ENCODE data around the gene CLIC5.

The CLIC5 gene

DNA sequence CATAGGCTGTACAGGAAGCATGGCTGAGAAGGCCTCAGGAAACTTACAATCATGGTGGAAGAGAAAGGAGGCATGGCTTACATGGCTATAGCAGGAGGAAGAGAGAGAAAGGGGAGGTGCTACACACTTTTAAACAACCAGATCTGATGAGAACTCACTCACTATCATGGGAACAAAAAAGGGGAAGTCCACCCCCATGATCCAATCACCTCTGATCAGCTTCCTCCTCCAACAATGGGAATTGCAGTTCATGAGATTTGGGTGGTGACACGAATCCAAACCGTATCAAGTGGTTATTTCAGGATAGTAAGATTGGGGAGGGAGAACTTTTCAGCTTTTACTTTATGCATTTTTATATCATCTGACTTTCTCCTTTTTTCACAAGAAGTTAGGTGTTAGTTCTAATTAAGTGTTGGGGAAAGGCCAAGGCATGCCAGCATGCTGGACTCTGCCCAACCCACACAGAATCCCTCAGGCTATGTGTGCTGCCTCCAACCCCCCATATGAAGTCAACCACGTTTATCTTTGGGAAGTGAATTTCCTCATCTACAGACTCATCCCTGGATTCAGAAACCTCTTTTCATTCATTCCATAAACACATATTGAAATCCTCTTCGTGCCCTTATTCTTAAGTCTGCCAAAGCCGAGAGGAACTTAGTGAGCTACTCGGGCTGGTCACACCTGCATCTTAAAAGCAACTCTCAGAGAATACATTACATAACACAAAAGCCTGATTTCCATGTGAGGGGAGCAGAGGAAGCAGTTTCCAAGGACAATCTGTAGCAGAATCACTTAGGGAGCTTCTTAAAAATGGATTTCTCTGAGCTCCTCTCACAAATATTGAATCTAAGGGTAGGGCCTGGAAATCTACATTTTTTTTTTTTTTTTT is 16.7 kb upstream of the CLIC5 start:
- TF ChIP-seq, protein P1, sequence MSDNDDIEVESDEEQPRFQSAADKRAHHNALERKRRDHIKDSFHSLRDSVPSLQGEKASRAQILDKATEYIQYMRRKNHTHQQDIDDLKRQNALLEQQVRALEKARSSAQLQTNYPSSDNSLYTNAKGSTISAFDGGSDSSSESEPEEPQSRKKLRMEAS (IDR thresholded peaks at IDR 0.05), result no peak

DNA sequence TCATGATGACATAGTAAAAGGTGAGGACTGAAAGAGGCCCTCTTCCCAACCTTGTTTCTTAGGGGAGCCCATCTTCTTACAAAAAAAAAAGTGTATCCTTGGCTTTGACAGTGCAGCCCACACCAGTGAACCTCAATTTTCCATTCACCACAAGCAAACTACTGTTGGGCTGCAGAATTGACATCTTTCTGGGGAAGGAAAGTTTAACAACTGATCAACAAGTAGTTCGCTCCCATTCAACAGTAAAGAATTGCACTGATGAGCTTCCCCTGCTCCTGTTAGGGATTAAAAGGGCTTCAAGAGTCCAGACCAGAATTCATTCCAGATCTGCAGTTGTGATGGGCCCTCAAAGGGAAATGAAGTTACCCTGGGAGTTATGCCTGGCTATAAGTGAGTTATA is 13.9 kb upstream of the CLIC5 start:
- TF ChIP-seq YY1 (IDR thresholded peaks at IDR 0.05; ENCODE audit: low read depth) (no peak), FOXM1 (IDR thresholded peaks at IDR 0.05; ENCODE audit: borderline replicate concordance, low read depth) (no peak), ZBTB7A (IDR thresholded peaks at IDR 0.05; ENCODE audit: low read depth) (no peak), EP300 (IDR thresholded peaks at IDR 0.05; ENCODE audit: borderline replicate concordance) (no peak), RAD21 (IDR thresholded peaks at IDR 0.05; ENCODE audit: low read depth) (no peak), CEBPB (IDR thresholded peaks at IDR 0.05) (no peak), CREB1 (IDR thresholded peaks at IDR 0.05; ENCODE audit: low read depth) (no peak), TEAD4 (IDR thresholded peaks at IDR 0.05) (no peak), NFIC (IDR thresholded peaks at IDR 0.05) (no peak), TAF1 (IDR thresholded peaks at IDR 0.05; ENCODE audit: low read depth) (no peak), TCF12 (IDR thresholded peaks at IDR 0.05; ENCODE audit: low read depth) (no peak), EGR1 (IDR thresholded peaks at IDR 0.05) (no peak)
- TF ChIP-seq, protein P2, sequence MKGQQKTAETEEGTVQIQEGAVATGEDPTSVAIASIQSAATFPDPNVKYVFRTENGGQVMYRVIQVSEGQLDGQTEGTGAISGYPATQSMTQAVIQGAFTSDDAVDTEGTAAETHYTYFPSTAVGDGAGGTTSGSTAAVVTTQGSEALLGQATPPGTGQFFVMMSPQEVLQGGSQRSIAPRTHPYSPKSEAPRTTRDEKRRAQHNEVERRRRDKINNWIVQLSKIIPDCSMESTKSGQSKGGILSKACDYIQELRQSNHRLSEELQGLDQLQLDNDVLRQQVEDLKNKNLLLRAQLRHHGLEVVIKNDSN (IDR thresholded peaks at IDR 0.05), result no peak
- TF ChIP-seq, protein P1 (IDR thresholded peaks at IDR 0.05), result no peak

DNA sequence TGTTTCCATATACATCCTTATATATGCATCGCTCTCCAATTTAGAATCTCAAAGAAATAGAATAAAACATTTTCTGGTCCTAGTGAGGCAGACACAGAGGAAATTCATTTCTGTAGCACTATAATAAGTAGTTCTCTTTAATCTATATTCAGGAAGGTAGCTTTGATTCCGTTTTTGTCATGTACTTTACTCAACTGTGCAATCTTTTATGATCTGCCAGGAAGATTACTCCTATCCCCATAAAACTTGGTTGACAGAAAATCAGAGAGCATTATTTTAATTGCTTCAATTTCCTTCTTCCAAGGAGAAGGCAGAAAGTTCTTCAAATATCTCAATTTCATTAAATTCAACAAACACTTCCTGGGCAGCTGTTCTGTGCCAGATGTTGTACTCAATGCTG is 10.6 kb upstream of the CLIC5 start:
- TF ChIP-seq EP300 (IDR thresholded peaks at IDR 0.05; ENCODE audit: borderline replicate concordance), result no peak
- TF ChIP-seq, protein P1 (IDR thresholded peaks at IDR 0.05), result no peak
- TF ChIP-seq, protein P2 (IDR thresholded peaks at IDR 0.05), result no peak
- TF ChIP-seq FOXM1 (IDR thresholded peaks at IDR 0.05; ENCODE audit: borderline replicate concordance, low read depth), result no peak
- no peak for TF ChIP-seq ZBTB7A (IDR thresholded peaks at IDR 0.05; ENCODE audit: low read depth)
- TF ChIP-seq EGR1 (IDR thresholded peaks at IDR 0.05), result no peak
- TF ChIP-seq YY1 (IDR thresholded peaks at IDR 0.05; ENCODE audit: low read depth), result no peak
- TF ChIP-seq CREB1 (IDR thresholded peaks at IDR 0.05; ENCODE audit: low read depth), result no peak
- no peak for TF ChIP-seq TEAD4 (IDR thresholded peaks at IDR 0.05)
- TF ChIP-seq, protein P3, sequence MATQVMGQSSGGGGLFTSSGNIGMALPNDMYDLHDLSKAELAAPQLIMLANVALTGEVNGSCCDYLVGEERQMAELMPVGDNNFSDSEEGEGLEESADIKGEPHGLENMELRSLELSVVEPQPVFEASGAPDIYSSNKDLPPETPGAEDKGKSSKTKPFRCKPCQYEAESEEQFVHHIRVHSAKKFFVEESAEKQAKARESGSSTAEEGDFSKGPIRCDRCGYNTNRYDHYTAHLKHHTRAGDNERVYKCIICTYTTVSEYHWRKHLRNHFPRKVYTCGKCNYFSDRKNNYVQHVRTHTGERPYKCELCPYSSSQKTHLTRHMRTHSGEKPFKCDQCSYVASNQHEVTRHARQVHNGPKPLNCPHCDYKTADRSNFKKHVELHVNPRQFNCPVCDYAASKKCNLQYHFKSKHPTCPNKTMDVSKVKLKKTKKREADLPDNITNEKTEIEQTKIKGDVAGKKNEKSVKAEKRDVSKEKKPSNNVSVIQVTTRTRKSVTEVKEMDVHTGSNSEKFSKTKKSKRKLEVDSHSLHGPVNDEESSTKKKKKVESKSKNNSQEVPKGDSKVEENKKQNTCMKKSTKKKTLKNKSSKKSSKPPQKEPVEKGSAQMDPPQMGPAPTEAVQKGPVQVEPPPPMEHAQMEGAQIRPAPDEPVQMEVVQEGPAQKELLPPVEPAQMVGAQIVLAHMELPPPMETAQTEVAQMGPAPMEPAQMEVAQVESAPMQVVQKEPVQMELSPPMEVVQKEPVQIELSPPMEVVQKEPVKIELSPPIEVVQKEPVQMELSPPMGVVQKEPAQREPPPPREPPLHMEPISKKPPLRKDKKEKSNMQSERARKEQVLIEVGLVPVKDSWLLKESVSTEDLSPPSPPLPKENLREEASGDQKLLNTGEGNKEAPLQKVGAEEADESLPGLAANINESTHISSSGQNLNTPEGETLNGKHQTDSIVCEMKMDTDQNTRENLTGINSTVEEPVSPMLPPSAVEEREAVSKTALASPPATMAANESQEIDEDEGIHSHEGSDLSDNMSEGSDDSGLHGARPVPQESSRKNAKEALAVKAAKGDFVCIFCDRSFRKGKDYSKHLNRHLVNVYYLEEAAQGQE (IDR thresholded peaks at IDR 0.05; ENCODE audit: low read depth), result no peak
- no peak for TF ChIP-seq TCF12 (IDR thresholded peaks at IDR 0.05; ENCODE audit: low read depth)
- TF ChIP-seq RAD21 (IDR thresholded peaks at IDR 0.05; ENCODE audit: low read depth), result no peak
- TF ChIP-seq NFIC (IDR thresholded peaks at IDR 0.05), result no peak
- TF ChIP-seq CEBPB (IDR thresholded peaks at IDR 0.05), result no peak
- TF ChIP-seq TAF1 (IDR thresholded peaks at IDR 0.05; ENCODE audit: low read depth), result no peak

DNA sequence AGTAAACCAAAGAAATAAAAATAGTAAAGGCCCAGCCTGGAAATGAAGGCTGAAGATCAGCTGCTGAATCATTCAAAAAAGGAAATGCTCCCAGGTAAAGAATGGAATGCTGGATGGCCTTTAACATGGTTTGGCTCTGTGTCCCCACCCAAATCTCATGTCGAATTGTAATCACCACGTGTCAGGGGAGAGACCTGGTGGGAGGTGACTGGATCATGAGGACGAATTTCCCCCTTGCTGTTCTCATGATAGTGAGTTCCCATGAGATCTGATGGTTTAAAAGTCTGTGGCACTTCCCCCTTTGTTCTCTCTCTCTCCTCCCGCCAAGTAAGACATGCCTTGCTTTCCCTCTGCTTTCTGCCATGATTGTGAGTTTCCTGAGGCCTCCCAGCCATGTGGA is 9.9 kb upstream of the CLIC5 start:
- TF ChIP-seq YY1 (IDR thresholded peaks at IDR 0.05; ENCODE audit: low read depth) (no peak), NFIC (IDR thresholded peaks at IDR 0.05) (no peak), EP300 (IDR thresholded peaks at IDR 0.05; ENCODE audit: borderline replicate concordance) (no peak), TAF1 (IDR thresholded peaks at IDR 0.05; ENCODE audit: low read depth) (no peak)

DNA sequence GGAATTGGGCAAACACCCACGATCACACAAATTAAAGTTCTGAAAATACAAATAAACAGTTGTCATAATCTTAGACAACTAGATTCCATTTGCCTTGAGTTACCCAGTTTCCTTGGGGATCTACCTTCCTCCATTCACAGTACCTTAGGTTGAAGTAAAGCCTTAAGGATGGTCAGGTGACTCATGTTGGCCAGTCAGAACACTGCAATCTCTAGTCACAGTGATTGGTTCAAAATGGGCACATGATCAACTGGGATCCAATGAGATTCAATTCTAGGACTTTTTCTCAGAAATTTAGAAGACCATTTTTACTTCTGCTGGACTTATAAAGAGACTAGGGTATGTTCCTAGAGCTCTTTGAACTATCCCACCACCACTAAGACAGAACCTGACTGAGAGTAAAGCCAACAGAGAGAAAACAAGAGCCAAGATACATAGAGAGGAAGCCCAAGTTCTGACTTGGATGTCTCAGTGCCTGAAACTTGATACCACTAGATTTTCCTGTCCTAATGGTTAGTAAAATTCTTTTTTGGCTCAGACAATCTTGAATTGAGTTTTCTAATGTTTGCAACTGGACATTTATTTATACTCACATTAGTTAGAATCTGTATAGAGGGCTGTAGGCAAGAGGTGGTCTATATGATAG is 8.6 kb upstream of the CLIC5 start:
- TF ChIP-seq TAF1 (IDR thresholded peaks at IDR 0.05; ENCODE audit: low read depth), result no peak
- TF ChIP-seq, protein P2 (IDR thresholded peaks at IDR 0.05), result peak; percentile 75

DNA sequence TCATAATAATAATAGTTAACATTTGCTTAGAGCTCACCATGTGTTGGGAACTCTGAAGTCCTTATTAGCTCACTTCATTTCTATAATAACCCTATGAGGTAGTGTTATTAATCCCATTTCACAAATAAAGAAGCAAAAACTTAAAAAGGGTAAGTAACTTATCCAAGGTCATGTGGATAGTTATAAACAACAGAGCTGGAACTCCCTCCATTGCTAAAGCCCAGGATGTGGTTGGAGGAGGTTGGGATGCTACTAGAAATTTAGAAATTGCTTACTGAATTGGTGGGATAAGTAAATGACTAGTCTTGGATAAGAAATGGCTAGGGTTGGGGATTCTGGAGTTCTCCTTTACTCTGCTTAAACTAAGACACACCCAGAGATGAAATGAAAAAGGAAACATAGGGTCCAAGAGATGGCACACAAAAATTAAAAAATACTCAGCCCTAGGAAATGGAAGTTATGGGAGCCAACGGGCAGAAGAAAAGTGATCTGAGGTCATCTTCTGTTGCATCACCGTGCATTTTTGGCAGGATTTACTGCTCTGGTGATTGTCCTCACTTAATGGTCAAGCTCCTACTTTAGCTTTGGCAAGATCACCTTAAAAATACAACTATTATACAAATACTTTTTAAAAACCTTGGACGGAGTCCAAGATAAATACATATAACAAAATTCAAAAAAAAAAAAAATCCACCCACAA is 7.7 kb upstream of the CLIC5 start:
- no peak for TF ChIP-seq RAD21 (IDR thresholded peaks at IDR 0.05; ENCODE audit: low read depth)
- TF ChIP-seq NFIC (IDR thresholded peaks at IDR 0.05), result 0 out of 2 replicates have a peak, but pooled peaks have one; percentile 19
